Measurements from ENCODE around the gene PTPRN. TPM values are rescaled to one million over a fixed set of nuclear protein-coding genes. Genes with fewer than 3 reads are reported as not detected.
"Not testable (repeated sequence)": the region's sequence is repeated elsewhere in the genome, so short reads cannot be mapped to it uniquely, and the experiment has no call there.

Gene PTPRN
- total RNA-seq, 1 experiment from 2014 or later: 2.8 TPM

DNA sequence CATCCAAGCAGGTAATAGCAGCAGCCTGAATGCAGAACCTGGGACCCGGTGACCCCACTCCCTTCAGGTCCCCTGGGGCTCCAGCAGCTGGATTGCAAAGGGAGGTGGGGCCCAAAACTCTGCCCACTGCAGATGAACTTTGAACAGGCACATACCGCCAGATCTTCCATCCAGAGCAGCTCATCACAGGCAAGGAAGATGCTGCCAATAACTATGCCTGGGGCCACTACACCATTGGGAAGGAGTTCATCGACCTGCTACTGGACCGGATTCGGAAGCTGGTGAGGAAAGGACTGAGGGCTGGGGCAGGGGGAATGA is 39.2 kb downstream of the PTPRN start:
- DNase-seq (ENCODE audit: low read depth): no peak

DNA sequence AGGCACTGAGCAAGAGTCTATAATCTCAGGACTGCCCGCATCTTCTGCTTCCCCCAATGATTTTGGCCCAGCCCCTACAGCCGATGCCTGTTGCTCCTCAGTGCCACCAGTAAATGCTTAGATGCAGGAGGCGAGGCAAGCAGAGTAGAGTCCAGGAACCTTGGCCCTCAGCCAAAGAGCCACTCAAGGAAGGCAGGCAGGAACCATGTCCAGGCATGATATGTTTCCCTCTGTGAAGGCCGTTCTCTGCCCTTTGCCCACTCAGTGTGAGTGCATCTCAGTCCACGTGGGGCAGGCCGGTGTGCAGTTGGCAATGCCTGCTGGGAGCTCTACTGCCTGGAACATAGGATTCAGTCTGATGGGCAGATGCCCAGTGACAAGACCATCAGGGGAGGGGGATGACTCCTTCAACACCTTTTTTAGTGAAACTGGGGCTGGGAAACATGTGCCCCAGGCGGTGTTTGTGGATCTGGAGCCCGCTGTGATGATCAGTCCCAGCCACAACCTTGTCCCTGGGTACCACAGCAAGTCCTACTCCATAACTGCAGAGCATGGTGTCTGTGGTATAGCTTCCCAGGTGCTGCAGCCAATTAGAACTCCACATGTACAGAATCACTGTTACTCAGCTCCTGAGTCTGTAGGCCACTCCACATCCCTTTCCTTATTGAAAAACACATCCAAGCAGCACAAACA is 39.7 kb downstream of the PTPRN start:
- DNase-seq (ENCODE audit: low read depth): no peak

DNA sequence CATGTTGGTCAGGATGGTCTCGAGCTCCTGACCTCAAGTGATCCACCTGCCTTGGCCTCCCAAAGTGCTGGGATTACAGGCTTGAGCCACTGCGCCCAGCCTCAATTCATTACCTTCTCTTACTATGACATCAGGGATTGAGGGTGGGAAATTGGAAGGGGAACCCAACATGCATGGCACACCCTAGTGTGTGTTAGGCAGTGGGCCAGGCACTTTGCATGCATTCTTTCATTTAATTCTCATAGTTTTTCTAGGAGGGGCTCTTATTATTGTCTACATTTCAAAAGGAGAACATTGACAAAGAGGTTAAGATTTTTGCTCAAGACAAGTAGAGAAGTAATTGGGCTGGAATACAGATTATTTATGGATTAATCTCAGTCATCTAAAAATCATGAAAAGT is 40.9 kb downstream of the PTPRN start:
- DNase-seq (ENCODE audit: low read depth): no peak

DNA sequence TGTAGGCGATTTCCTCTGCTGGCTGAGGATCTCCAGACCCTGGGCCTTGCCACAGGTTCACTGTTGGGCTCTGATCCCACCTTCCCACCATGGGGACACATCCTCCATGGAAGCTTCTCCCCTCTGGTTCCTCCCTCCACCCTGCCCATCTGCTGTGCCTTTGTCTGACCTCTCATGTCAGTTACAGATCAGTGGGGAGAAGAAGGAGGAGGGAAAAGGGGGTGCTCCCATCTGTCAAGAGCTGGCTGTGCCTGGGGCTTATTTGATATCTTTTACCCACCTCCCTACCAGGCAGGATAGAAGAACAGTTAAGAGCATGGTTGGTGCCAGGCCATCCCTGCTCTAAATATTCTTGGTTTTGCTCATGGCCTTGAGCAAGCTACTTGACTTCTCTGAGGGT is 42.3 kb downstream of the PTPRN start:
- DNase-seq (ENCODE audit: low read depth): no peak

DNA sequence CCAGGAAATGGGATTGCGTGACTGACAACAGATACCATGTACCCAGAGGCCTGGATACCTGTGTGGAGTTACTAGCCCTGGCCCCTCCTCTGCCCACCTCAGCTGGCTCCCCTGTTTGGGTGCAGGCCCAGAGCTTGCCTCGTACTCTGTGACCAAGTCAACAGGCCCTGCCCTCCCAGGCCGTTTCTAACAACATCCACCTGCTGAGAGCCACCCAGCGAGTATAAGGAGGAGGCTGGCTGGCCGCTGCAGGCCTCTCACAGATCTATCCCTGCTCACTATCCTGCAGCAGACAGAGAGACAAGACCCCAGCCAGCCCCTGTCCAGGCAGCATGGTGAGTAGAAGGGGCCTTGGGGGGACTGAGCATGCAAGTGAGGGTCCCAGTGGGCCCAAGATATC is 43.0 kb downstream of the PTPRN start:
- no peak for DNase-seq (ENCODE audit: low read depth)

DNA sequence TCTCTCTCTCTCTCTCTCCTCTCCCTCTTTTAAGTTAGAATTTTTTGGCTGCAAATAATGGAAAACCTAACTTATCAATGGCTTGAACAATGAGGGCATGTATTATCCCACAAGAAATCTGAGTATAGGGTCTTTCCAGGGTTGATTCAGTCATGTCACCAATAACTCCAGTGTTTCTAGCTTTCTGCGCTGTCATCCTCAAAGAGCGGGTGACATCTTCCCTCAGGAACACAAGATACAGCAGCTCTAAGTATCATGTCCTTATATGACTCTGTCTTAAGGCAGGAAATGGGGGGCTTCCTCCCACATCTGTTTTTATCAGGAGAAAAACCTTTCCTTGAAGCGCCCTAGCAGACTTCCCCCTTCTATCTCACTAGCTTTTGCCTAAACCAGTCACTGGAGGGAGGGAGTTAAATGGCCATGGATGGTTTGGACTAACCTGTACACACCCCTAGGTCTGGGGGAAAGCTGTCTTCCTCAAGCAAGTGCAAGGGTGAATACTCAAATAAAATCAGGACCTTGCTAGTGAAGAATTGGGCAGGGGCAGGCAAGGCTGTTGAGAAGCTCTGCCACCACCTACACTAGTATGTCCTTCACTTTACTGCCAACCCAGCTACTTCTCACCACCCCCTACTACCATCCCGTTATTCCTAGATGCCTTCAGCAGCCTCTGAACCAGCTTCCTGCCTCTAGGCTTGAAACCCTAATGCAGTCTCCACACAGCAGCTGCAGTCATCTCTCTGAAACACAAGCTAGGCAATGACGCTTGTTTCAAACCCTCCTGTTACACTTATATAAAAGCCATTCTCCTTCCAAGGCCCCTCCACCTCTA is 48.0 kb downstream of the PTPRN start:
- no peak for DNase-seq (ENCODE audit: low read depth)

DNA sequence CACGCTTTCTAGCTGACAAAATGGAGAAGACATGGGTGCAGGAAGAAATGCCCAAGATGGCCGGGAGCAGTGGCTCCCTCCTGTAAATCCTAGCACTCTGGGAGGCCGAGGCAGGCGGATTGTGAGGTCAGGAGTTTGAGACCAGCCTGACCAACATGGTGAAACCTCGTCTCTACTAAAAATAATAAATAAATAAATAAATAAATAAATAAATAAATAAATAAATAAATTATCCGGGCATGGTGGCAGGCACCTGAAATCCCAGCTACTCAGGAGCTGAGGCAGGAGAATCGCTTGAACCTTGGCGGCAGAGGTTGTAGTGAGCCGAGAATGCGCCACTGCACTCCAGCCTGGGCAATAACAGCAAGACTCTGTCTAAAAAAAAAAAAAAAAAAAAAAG is 50.3 kb downstream of the PTPRN start:
- DNase-seq (ENCODE audit: low read depth): not testable (repeated sequence)

DNA sequence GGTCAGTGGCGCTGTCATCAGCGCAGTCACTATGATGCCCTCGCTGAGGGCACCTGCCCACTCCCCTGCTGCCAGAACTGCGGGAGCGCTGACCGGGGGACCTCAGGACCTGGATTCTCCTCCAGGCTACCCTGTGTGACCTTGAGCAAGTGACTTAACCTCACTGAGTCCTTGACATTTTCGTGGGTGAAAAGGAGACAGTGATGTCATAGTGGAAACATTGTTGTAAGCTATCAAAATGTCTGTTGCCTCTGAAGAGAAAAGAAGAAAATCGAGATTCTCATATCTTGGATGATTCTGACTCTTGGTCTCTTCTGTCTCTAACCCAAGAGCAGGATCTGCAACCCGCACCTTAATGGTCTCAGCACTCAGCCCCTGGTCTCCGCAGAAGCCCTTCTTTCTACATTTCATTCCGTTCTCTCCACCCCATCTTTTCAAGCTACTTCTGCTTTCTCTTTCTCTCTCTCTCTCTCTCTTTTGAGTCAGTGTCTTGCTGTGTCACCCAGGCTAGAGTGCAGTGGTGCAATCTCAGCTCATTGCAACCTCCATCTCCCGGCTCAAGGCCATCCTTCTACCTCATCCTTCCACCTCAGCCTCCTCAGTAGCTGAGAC is 54.5 kb downstream of the PTPRN start:
- no peak for DNase-seq (ENCODE audit: low read depth)

DNA sequence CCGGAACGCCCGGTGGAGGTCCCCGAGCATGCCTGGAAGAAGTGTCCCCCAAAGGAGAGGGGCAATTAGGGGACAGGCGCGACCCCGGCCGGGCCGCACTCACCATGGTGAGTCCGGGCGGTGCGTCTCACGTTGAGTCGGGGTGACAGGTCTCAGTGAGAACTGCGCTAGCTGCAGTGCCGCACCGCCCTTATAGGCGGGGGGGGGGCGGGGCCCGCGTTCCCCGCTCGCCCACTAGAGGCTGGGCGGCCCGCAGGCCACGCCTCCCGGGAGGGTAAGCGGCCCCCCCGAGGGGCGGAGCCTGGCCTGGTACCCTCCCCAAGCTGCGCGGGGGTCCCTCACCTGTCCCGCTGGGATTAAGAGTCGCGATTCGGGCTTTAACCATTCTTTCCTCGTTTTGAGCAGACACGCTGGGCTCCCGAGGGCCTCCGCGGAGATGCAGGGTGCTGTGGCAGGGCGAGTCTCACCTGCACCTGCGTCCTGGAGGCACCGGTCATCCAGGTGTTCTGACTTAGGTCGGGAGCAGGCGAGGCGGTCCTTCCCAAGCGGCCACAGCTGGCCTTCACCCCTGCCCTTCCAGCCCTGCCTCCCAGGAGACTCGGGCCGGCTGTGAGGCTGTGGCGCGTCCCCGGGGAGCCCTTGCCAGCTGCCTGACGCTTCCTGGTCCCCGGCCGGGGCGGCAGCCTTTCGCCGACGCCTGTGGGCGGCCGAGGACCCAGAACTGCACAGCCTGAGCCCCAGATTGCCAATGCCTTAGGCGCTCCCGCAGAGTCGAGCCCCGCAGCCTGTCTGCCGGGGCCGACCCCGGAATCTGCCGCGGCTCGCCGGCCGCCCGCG is 55.2 kb downstream of the PTPRN start, which contains the start of gene TUBA4A:
TSS of gene TUBA4A (minus strand) at position 166 of the 837 bp plus-strand sequence. CDS start at position 106, 60 bp downstream.
- DNase-seq (ENCODE audit: low read depth): peak; percentile 71

DNA sequence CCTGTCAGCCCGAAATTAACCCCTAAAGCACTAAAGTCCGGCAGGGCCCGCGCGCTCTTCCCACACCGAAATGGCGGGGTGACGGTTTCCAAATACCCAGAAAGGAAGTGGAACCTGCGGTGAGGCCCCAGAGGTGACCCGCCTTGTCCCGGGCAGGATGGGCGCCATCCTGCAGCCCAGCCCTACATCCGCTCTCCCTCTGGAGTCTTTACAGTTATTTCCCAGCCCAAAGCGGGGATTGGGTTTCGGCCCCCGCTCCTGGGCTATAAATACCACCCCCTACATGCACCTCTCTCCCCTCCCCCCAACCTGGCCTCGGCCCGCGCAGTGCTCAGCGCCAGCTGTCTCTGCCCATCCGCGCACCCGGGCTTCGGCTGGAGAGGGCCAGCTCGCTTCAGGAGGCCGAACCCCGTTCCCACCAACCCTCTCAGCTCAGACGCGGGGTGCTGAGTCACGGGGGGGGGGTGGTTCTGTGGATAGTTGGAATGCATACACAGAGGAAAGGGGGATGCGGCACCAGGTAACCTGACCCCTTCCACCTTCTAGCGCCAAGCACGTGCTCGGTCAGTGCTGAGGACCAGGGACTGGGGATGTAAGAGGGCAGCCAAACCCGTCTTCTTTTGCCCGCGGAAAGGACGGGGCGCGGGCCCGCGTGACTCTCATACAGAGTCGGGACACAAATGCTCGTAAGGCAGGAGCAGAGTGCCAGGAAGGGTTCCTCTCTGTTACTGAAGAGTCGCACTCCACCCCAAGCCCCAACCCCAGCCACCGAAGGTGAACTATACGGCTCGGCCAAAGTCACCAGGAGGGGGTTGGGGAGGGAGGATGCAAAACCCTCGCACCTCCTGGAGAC is 56.1 kb downstream of the PTPRN start, which contains the start of gene TUBA4B:
TSS of gene TUBA4B (plus strand) at position 344 of the 853 bp plus-strand sequence. CDS start at position 509, 165 bp downstream.
- peak; percentile 90 for DNase-seq (ENCODE audit: low read depth)

DNA sequence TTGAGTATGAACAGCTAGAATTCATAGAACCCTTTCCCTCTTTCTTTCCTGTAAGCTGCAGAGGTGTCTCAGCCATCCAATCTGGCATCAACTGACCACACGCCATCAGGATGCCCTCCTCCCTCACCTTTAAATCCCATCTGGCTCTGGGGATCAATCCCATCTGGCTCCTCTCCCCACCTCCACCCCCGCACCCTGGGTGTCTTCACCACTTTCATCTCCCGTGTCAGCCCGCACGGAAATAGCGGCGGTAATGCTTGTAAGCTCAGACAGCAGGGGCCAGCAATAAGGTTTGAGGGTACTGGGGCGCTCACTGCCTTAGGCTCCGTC is 56.7 kb downstream of the PTPRN start:
- peak; percentile 18 for DNase-seq (ENCODE audit: low read depth)

DNA sequence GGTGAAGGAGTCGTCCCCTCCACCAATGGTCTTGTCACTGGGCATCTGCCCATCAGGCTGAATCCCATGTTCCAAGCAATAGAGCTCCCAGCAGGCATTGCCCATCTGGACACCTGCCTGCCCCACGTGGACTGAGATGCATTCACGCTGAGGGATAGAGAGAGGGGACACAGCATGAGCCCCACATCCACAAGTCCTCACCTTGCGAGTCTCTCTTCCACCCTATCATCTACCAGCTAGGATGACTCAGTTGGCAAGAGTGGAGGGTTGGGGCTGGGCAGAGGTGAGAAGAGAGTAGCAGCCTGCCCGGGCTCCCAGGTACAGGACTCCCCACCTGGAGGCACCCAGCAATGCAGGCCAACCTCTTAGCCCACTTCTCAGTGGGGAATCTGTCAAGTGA is 57.1 kb downstream of the PTPRN start:
- DNase-seq (ENCODE audit: low read depth): no peak

DNA sequence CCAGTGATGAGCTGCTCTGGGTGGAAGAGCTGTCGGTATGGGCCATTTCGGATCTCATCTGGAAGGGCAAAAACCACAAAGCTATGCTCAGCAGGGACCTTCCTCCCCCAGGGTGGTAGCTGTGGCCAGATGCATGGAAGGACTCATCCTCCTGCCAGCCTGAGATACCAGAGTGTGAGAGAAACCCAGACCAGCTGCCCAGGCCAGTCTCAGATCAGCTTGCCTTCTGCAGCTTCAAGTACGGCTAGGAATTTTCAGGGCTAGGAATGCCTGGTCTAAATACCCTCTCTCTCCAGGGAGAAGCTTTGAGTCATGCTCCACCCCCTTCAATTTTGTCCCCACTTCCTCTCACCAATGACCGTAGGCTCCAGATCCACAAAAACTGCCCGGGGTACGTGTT is 57.5 kb downstream of the PTPRN start:
- DNase-seq (ENCODE audit: low read depth): peak; percentile 98

DNA sequence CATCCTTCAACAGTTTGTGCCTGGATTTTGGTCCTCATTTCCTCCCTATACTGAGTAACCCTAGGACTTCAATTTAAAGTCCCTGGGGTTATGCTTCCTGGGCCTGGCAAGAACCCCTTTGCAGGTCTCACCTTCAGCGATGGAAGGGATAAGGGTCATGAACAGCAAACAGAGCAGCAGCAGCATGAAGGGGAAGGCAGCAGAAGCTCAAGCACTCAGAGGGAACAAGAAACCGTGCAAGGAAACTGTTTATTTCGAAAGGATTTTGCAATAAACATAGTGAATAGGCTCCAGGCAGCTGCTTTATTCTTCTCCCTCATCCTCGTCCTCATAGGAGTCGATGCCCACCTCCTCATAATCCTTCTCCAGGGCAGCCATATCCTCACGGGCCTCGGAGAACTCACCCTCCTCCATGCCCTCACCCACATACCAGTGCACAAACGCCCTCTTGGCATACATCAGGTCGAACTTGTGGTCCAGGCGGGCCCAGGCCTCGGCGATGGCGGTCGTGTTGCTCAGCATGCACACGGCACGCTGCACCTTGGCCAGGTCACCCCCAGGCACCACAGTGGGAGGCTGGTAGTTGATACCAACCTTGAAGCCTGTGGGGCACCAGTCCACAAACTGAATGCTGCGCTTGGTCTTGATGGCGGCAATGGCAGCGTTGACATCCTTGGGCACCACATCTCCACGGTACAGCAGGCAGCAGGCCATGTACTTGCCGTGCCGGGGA is 59.0 kb downstream of the PTPRN start:
- no peak for DNase-seq (ENCODE audit: low read depth)

DNA sequence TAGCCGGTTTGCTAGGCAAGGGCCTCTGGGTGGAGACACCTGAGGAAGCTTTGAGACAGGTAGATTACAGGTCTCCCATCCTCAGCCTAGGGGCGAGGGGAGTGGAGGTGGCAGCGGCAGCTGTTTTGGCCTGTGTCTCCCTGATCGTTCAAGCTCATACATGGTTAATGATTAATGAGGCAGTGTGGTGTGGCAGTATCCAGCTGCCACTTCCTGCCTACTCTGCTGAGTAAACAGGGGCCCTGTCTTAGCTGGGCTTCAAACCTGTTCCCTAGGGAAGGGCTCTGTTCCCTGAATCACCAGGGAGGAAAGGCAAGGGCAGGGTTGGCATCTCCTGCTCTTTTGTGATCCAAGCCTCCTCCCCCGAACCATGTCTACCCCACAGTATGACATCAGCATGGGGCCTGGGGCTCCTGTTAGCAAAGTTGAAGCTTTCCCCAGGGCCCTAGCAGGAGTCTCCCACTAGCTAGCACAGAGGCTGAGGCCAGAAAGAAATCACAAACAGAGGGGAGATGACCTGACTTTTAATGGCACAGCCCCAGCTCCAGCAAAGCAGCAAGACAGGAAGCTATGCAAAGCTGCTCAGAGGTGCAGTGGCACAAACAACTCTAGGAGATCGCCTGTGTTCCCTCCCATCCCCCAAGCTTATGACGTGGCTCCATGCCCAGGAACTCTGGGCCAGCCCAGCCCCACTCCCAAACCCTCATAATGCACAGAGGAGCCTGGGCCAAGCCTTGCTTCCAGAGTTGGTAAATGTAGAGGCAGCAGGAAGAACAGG is 59.8 kb downstream of the PTPRN start:
- peak; percentile 98 for DNase-seq (ENCODE audit: low read depth)

DNA sequence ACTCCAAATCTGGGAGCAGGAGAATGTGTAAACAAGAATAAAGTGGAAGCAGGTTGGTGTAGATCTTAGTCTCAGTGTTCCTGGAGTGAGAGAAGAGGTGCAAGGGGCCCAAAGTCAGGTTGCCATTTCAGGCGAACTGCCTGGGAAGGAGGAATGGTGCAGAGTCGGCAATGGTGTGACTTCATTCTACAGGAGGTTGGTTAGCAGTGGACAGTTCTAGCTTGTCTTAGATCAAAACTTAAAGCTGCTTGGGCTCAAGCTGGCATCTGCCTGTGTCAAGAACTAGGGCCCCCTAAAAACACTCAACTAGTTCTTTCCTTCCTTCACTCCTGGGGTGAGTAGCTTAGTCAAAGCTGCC is 60.4 kb downstream of the PTPRN start:
- no peak for DNase-seq (ENCODE audit: low read depth)

DNA sequence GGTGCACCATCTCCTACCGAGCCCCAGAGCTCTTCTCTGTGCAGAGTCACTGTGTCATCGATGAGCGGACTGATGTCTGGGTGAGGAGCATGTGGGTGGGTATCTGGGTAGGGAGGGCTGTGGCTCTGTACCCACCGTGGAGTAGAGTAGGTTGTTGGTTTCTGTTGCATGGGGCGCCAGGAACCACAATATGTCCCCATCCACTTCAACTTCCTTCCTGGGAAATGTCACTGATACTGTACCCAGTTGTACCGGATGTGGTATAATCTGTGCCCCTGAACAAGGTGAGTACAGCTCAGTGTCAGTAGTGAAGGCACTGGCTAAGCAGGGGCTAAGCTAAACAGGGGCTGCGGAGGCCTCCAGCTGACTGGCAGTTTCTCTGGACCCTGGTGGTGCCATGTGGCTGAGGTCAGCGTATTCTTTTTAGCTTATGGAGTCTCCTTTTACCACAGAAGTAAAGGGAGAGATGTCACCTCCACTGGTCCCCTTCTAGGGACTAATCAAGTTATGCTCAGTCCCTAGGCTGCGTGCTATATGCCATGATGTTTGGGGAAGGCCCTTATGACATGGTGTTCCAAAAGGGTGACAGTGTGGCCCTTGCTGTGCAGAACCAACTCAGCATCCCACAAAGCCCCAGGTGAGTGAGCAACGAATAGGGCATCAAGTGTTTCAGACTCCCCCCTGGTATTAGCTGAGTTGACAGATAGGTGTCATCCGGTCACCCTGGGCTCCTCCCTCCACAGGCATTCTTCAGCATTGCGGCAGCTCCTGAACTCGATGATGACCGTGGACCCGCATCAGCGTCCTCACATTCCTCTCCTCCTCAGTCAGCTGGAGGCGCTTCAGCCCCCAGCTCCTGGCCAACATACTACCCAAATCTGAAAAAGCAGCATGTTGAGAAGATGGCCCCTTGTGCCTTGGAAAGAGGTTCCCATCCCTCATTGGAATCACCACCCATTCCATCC is 61.2 kb downstream of the PTPRN start:
- no peak for DNase-seq (ENCODE audit: low read depth)

DNA sequence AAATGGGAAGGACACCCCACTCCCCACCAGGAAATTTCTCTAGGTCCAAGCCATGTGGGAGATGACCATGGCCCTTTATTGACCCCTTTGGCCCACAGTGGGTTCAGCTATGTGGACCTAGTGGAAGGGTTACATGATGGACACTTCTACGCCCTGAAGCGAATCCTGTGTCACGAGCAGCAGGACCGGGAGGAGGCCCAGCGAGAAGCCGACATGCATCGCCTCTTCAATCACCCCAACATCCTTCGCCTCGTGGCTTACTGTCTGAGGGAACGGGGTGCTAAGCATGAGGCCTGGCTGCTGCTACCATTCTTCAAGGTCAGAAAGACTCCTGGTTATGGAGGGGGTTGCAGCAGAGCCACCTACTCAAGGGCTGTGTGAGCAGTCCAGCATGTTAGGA is 62.6 kb downstream of the PTPRN start:
- DNase-seq (ENCODE audit: low read depth): no peak

All from LHCN-M2 (cell line).